Measurements from ENCODE around the gene PSTPIP2.

Gene PSTPIP2

DNA sequence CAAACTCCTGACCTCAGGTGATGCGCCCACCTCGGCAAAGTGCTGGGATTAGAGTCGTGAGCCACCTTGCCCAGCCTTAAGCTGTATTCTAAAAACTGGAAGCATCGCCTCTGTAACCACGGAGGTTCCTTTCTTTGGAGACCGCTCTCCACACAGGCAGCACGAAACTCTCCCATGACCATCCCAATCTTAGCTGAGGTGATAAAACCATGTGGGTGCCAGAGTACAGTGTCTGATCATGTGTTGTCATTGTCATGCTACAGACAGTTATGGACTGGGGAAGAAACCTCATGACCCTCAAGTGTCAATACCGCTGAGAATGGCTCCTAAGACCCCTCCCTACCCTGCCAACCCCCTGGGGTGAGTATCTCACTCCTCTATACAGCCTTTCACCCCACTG, 63.5 kb downstream of the PSTPIP2 start:
- TF ChIP-seq SPI1 (IDR thresholded peaks at IDR 0.05; ENCODE audit: borderline replicate concordance, low read depth): no peak
- no peak for TF ChIP-seq POLR2AphosphoS5 (IDR thresholded peaks at IDR 0.05; ENCODE audit: low read depth)
- no peak for TF ChIP-seq CTCF (IDR thresholded peaks at IDR 0.05; ENCODE audit: insufficient read depth, low read length)
- no peak for TF ChIP-seq GABPA (IDR thresholded peaks at IDR 0.05; ENCODE audit: low read depth)
- TF ChIP-seq, protein P1, sequence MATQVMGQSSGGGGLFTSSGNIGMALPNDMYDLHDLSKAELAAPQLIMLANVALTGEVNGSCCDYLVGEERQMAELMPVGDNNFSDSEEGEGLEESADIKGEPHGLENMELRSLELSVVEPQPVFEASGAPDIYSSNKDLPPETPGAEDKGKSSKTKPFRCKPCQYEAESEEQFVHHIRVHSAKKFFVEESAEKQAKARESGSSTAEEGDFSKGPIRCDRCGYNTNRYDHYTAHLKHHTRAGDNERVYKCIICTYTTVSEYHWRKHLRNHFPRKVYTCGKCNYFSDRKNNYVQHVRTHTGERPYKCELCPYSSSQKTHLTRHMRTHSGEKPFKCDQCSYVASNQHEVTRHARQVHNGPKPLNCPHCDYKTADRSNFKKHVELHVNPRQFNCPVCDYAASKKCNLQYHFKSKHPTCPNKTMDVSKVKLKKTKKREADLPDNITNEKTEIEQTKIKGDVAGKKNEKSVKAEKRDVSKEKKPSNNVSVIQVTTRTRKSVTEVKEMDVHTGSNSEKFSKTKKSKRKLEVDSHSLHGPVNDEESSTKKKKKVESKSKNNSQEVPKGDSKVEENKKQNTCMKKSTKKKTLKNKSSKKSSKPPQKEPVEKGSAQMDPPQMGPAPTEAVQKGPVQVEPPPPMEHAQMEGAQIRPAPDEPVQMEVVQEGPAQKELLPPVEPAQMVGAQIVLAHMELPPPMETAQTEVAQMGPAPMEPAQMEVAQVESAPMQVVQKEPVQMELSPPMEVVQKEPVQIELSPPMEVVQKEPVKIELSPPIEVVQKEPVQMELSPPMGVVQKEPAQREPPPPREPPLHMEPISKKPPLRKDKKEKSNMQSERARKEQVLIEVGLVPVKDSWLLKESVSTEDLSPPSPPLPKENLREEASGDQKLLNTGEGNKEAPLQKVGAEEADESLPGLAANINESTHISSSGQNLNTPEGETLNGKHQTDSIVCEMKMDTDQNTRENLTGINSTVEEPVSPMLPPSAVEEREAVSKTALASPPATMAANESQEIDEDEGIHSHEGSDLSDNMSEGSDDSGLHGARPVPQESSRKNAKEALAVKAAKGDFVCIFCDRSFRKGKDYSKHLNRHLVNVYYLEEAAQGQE (IDR thresholded peaks at IDR 0.05; ENCODE audit: insufficient replicate concordance, low read depth): no peak
- no peak for DNase-seq (ENCODE audit: low read depth in 1 of 2, low spot score in 1 of 2)
- H3K27me3 ChIP-seq (ENCODE audit: insufficient read depth, poor library complexity, severe bottlenecking): no peaks in the 10 kb centered on the region
- H3K27ac ChIP-seq (replicated peaks): peak overlapping the region; percentile 73
- no peak overlapping the region for H3K4me3 ChIP-seq (replicated peaks; ENCODE audit: insufficient read depth, low read length)

DNA sequence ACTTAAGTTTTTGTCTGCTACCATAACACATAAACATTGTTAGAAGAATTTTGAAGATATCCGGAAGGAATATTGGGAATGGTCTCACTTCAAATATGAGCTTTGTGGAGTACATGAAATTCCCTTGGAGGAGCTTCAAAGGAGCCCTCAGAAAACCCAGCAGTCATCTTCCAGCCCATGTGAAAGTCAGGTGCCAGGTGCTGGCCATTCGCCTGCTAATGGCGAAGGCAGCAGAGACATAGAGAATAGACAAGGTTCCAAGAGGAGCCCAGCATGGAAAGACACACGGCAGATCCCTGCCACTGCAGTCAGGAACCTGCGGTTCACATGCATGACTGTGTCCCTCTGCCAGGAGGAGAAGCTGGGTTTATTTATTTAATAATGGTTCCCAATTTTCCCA, 64.9 kb downstream of the PSTPIP2 start:
- DNase-seq (ENCODE audit: low read depth in 1 of 2, low spot score in 1 of 2): no peak
- Histone ChIP-seq H3K4me3 (replicated peaks; ENCODE audit: insufficient read depth, low read length) (no peak overlapping the region), H3K27ac (replicated peaks) (peak overlapping the region; percentile 17), H3K27me3 (ENCODE audit: insufficient read depth, poor library complexity, severe bottlenecking) (no peaks in the 10 kb centered on the region)
- no peak for TF ChIP-seq POLR2AphosphoS5 (IDR thresholded peaks at IDR 0.05; ENCODE audit: low read depth)
- TF ChIP-seq GABPA (IDR thresholded peaks at IDR 0.05; ENCODE audit: low read depth): no peak

DNA sequence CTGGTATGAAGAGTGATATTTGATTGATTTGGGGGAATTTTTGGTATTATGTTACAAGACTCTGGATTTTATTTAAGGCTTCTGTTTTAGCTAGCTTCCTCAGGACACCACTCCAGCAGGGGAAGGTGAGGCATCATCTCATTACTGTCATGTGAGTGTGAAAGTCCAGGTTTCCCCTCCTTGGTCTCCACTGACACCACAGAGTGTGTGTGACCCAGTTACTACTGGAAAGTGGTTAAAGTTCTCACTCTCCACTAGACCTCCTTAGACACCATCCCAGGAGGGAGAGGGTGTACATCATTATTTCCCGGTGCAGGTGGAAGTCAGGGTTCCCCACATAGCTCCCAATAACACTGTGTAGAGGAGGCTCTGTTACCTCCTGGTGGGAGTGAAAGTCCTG, 69.1 kb downstream of the PSTPIP2 start:
- H3K27ac ChIP-seq (replicated peaks): no peak overlapping the region
- H3K27me3 ChIP-seq (ENCODE audit: insufficient read depth, poor library complexity, severe bottlenecking): no peaks in the 10 kb centered on the region
- TF ChIP-seq CTCF (IDR thresholded peaks at IDR 0.05; ENCODE audit: insufficient read depth, low read length): no peak
- no peak for TF ChIP-seq SPI1 (IDR thresholded peaks at IDR 0.05; ENCODE audit: borderline replicate concordance, low read depth)
- DNase-seq (ENCODE audit: low read depth in 1 of 2, low spot score in 1 of 2): no peak
- H3K4me3 ChIP-seq (replicated peaks; ENCODE audit: insufficient read depth, low read length): no peak overlapping the region

- DNase-seq (ENCODE audit: low read depth in 1 of 2, low spot score in 1 of 2): no peak
Measured at GRCh38 chr18:46001892-46002291, 70.2 kb downstream of the PSTPIP2 start.

GRCh38 chr18:46001074-46001473, 71.0 kb downstream of the PSTPIP2 start:
- DNase-seq (ENCODE audit: low read depth in 1 of 2, low spot score in 1 of 2): no peak
- Histone ChIP-seq H3K27me3 (ENCODE audit: insufficient read depth, poor library complexity, severe bottlenecking) (no peaks in the 10 kb centered on the region), H3K27ac (replicated peaks) (0 out of 2 replicates have a peak overlapping the region, but pooled peaks have one; percentile 2), H3K4me3 (replicated peaks; ENCODE audit: insufficient read depth, low read length) (no peak overlapping the region)
- TF ChIP-seq, protein P1 (IDR thresholded peaks at IDR 0.05; ENCODE audit: insufficient replicate concordance, low read depth): no peak
- no peak for TF ChIP-seq POLR2AphosphoS5 (IDR thresholded peaks at IDR 0.05; ENCODE audit: low read depth)
- no peak for TF ChIP-seq CTCF (IDR thresholded peaks at IDR 0.05; ENCODE audit: insufficient read depth, low read length)
- TF ChIP-seq GABPA (IDR thresholded peaks at IDR 0.05; ENCODE audit: low read depth): no peak
- no peak for TF ChIP-seq SPI1 (IDR thresholded peaks at IDR 0.05; ENCODE audit: borderline replicate concordance, low read depth)

More at GRCh38 chr18:46001892-46002291, 70.2 kb downstream of the PSTPIP2 start:
- no peaks in the 10 kb centered on the region for H3K27me3 ChIP-seq (ENCODE audit: insufficient read depth, poor library complexity, severe bottlenecking)
- 0 out of 2 replicates have a peak overlapping the region, but pooled peaks have one; percentile 9 for H3K27ac ChIP-seq (replicated peaks)
- TF ChIP-seq SPI1 (IDR thresholded peaks at IDR 0.05; ENCODE audit: borderline replicate concordance, low read depth) (peak; percentile 67), GABPA (IDR thresholded peaks at IDR 0.05; ENCODE audit: low read depth) (no peak)
- H3K4me3 ChIP-seq (replicated peaks; ENCODE audit: insufficient read depth, low read length): no peak overlapping the region

All from HL-60 (cell line).